ENCODE measurements around the gene LIPA.
"Not testable (repeated sequence)": the region's sequence is repeated elsewhere in the genome, so short reads cannot be mapped to it uniquely, and the experiment has no call there.

The LIPA gene

DNA sequence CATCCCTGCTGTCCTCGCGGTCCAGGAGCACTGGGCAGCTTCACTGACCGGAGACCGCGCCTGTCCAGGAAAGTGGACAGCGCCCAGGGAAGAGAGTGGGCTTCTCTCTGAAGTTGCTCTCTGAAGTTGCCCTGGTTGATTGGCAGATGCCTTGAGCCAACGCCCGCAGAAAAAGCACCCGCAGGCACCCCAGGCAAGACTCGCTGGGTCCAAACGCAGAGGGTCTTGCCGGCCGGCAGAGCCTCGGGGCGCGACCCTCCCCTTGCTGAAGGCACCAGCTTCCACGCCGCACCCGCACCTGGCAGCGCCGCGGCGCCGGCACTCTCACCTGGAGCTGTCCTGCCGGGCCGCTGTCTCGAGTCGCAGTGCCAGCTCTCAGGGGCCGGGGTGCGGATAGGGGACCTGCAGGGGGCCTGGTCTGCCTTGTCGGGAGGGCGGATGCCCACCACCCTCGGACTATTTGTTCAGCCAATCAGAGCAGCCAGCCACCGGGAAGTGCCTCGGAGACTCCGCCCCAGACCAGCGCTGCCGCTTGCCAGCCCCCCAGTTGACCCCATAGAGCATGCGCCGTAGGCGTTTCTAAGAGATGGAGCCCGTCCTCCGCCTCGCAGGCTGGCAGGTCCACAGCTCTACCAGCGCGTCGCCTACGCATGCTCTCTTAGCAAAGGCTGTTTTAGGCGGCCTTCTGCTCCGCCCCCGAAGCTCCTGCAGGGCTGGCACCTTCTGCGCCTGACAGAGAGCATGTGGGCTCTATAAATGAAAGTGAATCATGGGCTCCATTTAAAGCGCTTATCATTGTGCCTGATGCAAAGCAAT, at the start of gene LIPA:
TSS of gene LIPA (minus strand) at position 367 of the 816 bp plus-strand sequence. CDS start 4,127 bp downstream, outside the sequence.
- peak; percentile 99 for DNase-seq

DNA sequence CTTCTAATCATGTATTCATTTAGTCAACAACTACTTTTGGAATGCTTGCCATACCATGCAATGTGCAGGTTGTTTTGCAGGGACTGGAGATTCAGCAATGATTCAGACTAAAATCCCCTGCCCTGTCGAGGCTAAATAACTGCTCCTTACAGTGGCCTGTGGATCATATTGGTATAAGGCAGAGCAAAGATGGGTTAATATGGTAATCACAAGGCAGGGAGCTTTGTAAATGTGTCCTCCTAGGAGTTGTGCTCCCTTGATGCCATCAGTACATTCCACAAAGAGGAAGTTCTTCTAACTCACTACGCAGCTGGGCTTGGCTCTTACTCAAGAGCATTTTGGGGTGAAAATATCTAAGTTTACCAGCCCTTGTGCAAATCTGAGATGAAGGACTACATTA, 49.7 kb upstream of the LIPA start:
- no peak for DNase-seq

DNA sequence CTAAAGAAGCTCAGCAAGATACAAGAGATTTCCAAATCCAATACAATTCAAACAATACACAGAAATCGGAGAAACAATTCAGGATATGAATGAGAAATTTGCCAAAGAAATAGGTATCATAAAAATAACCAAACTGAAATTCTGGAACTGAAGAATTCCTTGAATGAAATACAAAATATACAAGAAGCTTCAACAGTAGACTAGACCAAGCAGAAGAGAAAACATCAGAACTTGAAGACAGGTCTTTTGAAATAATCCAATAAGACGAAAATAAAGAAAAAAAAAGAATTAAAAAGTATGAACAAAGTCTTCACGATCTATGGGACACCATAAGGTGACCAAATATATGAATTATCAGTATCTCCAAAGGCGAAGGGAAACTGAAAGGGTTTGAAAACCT, 47.5 kb upstream of the LIPA start:
- no peak for DNase-seq

DNA sequence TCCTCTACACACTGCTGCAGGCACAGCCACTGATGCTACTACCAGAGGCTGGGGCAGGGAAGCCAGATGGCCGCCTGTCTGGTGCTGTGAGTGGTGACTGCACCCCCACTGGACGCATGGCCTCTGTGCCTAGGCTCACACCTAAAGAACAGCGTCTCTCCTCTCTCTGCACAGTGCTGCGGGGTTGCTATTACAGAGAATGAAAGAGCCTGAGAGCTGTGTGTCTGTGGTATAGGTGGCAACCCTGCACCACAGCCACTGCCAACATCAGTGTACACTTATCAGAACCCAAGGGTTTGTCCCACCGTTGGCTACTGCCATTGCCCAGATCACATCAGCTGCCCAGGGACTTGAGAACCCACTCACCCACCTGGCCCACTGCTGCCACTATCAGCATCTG, 46.2 kb upstream of the LIPA start:
- no peak for DNase-seq

DNA sequence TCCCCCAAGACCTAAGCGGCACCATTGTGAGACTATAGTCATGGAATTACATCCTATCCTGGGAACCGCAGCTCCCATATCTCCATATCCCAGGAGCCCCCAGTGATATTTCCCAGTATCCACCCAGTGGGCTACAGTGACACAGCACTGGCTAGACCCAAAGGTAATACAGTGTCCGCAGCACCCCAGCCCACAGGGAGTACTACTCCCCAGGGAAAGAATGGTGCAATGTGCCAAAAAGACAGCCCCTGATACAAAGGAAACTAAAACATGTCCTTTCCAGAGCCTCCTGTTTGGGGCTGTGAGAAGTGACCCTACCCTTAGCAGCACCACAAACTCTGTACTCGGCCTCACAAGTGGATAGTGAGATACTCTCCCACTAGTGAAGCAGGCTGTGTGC, 45.8 kb upstream of the LIPA start:
- no peak for DNase-seq

DNA sequence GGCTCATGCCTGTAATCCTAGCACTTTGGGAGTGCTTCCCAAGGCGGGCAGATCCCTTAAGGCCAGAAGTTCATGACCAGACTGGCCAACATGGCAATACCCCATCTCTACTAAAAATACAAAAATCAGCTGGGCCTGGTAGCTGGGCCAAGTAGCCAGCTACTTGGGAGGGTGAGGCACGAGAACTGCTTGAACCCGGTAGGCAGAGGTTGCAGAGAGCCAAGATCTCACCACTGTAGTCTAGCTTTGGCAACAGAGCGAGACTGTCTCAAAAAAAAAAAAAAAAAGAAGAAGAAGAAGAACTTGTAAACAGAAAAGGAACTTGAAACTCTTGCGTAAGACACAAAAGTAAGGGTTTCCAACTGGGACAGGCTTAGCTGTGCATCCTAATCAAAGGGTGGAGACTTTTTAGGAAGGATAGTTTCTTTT, 44.7 kb upstream of the LIPA start:
- no peak for DNase-seq

DNA sequence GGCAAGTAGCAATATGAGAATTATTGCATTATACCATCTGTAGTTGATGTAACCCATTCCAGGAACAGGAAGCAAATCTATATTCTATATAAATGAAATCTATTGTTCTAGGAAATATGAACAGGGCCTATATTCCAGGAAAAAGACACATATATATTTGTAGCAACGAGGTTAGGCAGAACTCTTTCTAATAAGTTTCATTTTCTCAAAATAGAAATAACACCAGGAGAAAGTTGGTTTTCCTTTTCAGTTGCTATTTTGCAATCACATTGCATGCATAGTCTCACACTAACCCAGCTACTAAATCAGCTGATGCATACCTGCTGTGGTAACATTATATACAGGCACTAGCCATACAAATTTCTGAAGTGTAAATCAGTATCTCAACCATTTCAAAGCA, 44.0 kb upstream of the LIPA start:
- DNase-seq, result peak; percentile 63

DNA sequence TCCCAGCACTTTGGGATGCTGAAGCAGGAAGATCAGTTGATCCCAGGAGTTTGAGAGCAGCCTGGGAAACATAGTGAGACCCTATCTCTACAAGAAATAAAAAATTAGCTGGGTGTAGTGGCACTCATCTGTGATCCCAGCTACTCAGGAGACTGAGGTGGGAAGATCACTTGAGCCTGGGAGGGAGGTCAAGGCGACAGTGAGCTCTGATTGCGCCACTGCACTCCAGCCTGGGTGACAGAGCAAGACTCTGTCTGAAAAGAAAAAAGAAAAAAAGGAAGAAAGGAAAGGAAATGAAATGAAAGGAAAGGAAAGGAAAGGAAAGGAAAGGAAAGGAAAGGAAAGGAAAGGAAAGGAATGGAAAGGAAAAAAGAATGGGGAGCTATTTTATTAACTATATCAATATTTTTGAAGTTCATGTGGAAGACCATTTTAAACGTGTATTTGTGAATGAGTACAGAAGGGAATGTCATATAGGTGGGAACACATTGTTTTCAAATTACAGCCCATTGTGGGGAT, 43.2 kb upstream of the LIPA start:
- DNase-seq, result no peak

DNA sequence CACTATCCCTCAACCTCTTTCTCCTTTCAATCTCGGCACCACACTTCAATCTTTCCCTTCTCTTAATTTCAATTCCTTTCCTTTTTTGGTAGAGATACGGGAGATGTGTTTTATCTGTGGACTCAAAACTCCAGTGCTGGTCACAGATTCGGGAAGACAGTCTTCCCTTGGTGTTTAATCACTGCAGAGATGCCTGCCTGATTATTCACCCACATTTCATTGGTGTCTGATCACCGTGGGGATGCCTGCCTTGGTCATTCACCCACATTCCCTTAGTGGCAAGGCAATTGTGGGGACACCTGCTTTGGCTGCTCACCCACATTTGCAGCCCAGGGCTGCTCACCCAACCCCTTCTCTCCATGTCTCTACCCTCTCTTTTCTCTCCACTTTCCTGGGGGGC, 33.7 kb upstream of the LIPA start:
- DNase-seq, result not testable (repeated sequence)

DNA sequence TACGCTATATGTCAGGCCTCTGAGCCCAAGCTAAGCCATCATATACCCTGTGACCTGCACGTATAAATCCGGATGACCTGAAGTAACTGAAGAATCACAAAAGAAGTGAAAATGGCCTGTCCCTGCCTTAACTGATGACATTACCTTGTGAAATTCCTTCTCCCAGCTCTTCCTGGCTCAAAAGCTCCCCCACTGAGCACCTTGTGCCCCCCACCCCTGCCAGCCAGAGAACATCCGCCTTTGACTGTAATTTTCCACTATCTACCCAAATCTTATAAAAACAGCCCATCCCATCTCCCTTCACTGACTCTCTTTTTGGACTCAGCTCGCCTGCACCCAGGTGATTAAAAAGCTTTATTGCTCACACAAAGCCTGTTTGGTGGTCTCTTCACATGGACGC, 33.1 kb upstream of the LIPA start:
- DNase-seq, result not testable (repeated sequence)

DNA sequence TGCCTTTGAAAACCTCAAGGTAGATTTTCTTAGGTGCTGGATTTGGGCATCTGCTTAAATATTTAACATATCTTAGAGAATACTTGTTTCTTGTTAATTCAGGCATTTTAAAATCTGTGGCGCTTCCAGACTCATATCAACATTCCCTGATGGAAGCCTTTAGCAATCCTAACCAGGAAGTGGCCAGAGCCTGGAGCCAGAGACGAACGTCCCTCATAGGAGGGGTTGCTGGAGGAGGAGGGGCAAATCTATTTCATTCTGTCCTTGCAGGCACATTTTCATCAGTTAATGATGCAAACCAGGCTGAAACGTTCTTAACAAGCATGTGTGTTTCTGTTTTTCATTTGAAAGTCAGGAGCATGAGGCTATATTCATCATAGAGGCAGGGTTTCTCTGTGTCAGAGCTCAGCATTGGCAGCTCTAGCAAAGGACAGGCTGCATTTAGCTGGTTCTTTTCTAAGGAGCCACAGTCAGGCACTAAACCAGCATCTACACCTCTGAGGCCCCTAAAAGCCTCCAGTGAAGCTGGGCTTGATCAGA, 32.4 kb upstream of the LIPA start:
- DNase-seq, result peak; percentile 75

DNA sequence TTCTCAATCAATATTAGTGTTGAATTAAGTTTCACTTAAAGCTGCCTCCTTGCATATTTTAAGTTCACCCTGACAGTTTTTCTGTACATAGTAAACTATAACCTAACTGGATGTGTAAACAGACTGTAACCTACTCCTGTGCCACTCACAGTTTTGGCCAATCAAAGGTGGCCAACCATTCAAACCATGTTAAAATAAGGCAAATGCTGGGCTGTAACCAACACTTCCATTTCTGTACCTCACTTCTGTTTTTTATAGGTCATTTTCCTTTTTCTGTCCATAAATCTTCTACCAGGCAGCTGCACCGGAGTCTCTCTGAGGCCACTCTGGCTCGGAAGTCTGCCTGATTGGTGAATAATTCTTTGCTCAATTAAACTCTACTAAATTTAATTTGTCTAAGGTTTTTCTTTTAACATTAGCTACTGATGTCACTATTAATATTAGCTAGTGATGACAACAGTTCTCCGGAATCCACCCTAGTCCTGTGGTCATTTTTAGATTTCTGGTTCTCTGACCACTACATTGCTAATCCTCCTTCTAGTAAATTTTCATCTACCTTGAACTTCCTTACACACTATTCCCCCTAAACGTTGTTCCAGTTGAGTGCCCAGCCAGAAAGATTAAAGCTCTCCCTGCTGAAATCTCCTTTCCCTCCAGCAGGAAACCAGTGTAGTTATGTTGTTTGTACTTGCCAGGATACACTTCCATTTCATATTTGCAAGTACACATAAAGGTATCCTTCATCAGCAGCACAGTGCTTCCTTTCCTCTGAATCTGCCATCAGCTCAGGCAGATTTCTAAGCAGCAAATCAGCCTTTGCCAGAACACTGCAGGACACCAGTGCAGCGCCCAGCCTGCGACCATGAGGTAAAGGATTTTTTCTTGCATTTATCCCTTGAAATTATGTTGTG, 31.7 kb upstream of the LIPA start:
- DNase-seq, result peak; percentile 41

DNA sequence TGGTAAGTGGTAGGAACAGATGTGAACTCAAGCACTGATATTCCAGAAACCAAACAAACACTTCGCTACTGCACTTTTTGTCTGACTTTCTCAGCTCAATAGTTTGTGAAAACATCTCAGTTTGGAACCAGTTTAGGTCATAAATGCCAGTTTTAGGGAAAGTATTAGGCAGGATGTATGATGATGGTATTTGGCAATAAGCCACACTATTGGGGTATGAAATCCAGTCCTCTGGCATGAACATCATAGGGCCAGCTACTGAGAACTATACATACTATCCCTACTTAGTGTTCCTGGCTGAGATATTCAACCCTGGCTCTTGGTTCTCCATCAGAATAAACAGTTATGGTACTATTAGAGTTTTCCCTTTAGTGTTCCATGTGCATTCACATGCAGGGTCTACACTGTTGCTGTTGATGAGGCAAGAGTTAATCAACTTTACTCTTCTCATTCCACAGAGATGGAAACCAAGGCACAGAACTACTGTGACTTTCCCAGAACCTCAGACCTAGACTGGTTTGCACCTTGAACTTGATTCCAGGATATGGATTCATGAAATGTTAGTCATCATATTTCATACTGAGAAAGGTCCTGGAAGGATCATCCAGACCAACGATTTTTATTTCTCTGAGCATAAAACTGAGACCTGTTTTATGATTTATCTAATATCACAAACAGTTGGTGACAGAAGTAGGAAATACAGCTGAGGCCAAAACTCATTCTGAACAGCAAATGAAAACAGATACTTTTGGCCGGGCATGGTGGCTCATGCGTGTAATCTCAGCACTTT, 30.2 kb upstream of the LIPA start:
- no peak for DNase-seq

DNA sequence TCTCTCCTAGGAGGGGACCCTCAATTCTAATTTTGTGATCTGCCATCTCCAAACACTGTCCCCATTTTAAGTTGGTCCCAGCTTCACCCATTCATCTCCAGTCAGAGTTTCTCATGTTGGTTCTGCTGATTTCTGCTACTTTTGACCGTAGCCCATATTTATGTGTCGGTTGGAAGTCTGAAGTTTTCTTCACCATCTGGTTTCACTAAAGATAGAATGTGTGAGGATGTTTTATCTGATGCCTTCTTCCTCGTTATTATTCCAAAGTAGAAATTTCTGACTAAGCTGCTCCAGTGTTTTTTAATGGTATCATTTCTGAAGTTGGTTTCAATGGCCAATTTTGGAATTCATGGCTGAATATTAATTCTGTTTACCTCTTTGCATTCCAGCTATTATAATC, 28.9 kb upstream of the LIPA start:
- no peak for DNase-seq

DNA sequence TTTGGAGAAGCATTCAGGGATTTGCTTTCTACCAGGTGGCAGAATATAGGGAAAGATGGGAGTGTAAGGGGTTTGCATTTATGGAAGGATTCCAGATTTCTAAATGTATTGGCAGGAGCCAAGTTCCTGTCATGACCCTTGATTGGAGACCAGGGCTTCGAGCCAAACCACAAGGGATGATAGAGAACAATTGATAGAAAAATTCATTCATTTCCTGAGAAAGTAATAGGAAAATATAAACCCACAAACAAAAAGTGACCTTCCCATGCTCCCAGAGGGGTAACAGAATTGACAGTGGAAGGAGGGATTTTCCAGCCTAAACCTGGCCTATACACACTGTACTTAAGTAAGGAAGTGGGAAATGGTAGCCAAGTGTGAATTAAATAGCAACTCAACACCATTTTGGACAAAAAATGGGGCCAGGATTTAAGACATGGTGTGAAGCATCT, 27.9 kb upstream of the LIPA start:
- peak; percentile 74 for DNase-seq

DNA sequence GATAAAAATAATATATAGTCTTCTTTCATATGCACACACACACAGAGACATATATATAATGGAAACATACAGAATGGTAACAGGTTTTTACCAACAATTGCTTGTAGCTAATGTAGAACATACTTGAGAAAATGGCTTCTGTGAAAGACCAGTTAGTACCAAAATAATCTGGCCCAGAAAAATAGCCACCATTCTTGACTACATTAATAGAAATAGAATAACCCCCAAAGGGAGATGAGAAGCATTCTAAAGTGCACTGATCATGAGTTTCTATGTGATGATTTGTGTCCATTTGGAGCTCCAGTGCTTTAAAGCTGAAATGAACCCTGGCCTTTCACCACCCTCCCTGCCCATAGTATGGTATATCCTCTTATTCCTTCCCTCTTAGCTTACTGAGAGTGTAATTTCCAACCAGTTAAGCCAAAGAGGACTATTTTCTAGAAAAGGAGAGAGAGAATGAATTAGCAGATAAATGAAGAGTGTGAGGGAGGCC, 27.4 kb upstream of the LIPA start:
- no peak for DNase-seq

DNA sequence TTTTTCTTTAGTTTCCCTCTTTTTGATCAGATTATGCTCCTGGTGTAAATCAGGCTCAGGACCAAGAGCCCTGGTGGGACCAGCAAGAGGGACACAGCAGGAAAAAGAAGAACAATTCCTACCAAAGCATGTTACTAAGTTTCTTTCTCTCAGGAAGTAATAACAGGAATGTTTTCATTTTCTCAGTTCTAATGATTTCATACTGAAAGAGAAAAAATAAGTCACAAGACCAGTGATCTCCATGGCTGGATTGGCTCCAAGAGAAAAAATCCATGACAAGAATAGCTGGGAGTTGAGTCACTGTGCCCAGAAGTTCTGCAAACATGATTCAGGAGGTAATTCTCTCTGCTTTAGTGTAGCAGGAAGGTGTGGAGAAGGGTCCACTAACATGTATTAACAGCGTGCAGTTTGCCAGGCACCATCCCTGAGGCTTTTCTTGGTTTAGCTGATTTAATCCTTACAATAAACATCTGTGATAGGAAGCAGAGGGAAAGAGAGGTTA, 26.5 kb upstream of the LIPA start:
- peak; percentile 95 for DNase-seq

DNA sequence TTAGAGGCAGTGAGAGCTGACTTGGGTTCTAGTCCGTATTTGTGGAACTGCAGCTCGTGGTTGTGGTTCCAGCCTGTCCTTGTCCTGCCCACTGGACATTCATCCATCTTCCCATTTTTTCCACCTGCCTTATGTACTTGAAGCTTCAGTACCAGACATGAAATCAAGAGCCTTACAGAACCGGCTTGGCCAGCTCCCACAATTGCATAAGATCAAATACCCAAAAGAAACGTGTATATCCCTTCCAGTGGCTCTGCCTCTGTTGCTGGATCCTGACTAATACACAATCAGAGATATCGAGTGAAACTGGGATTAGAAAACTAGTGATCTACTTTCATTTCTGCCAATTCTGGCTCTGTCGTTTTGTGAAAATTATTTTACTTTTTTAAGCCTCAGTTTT, 23.8 kb upstream of the LIPA start:
- DNase-seq, result peak; percentile 34

DNA sequence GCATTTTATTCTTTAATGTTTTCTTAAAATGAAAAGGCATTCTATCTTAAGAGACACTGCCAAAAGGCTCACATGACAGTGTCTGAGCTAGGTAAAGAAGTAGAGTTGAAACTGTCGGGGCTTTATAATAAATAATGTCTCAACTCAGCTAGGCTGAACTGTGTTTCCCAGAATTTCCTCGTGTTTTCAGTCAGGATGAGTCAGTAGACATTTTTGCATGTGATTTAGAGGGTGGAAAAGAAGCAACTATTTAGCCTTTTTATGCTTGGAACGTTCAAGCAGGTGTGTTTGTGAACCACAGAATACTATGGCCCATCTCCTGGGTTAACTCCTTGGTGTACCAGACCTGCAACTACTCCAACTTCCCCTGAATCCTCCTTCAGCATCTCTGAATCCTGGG, 23.4 kb upstream of the LIPA start:
- DNase-seq, result peak; percentile 16

DNA sequence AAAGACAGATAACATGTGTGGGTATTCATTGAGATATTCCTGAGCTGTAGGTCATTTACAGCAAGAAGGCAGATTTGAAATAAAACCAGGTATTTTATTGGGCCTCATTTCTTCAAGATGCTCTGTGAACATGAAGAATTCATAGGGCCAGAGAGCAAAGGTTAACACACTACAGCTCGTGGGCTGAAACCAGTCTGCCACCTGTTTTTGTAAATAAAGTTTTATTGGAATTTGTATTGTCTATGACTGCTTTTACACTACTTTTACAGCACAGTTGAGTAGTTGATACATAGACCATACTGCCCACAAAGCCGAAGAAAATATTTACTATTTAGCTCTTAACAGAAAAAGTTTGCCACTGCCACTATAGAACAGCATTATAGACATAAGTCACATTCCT, 22.1 kb upstream of the LIPA start:
- DNase-seq, result no peak

DNA sequence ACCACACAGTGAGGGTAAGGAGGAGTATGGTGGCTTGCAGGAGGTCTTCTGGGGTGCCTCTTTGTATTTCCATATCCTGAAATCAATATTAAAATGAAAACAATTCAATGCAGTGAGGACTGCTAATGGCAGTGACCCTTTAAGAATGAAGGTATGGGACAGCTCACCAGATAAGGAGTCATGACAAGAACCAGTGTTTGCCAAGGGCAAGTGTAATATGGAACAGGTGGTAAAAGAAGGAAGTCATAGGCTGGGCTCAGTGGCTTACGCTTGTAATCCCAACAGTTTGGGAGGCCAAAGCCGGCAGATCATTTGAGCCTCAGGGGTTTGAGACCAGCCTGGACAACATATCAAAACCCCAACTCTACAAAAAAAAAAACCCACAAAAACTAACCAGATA, 20.0 kb upstream of the LIPA start:
- DNase-seq, result no peak

DNA sequence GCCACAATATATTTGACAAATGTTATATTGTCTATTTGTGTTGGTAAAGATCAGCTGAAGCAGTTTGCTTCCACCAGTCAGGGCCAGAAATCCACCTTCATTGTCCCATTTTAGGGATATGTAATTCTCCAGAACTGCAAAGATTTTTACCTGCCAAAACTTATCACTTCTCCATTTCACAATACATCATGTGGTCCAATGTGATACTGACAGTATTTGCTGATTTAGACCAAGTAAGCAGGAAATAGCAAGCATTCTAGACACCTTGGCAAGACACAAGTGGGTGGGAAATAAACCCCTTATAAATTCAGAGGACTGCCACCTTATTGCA, 18.5 kb upstream of the LIPA start:
- DNase-seq, result peak; percentile 20
